Left lung (tissue), 10 donors: ENCODE results near the gene IQCN. TPM values are rescaled to one million over a fixed set of nuclear protein-coding genes. Genes with fewer than 3 reads are reported as not detected.

ENCODE experiments used
- ATAC-seq: fragments of 200-7000 bp; cut with Tn5 transposase; one replicate; pipeline ENCODE4 v1.9.1; 2020; ENCODE audit warnings: moderate library complexity
- DNase-seq, 4 donors: peaks; one replicate each; pipeline ENCODE4 v3.0.0-alpha.2; 2013 to 2020
- H3K27ac ChIP-seq, 2 donors: fragments of 200-600 bp; sonication (generic) in 1 of 2; one replicate each; pipeline versions ENCODE4 v1.5.0 to v1.8.0; 2020 to 2021
- H3K27me3 ChIP-seq, 2 donors: fragments of 200-600 bp; sonication (generic) in 1 of 2; one replicate each; pipeline versions ENCODE4 v1.5.0 to v1.8.0; 2020 to 2021
- H3K36me3 ChIP-seq, 2 donors: fragments of 200-600 bp; sonication (generic) in 1 of 2; one replicate each; pipeline versions ENCODE4 v1.5.0 to v1.8.0; 2020 to 2021
- H3K4me1 ChIP-seq, 2 donors: fragments of 200-600 bp; one replicate each; pipeline ENCODE4 v1.8.0; 2021
- H3K4me3 ChIP-seq, 2 donors: fragments of 200-600 bp; sonication (generic) in 1 of 2; one replicate each; pipeline versions ENCODE4 v1.5.0 to v1.8.0; 2020 to 2021; ENCODE audit warnings: mild to moderate bottlenecking in 1 of 2
- H3K9me3 ChIP-seq, 2 donors: fragments of 200-600 bp; sonication (generic) in 1 of 2; one replicate each; pipeline versions ENCODE4 v1.5.0 to v1.8.0; 2020 to 2021
- intact Hi-C, 2 donors: fragments of 100-400 bp; cut with DNase I; formaldehyde crosslinking; loops; one replicate each; pipeline versions ENCODE4 v1.11.2 to v1.14.2; 2022
- polyA plus RNA-seq, 6 donors: library from polyadenylated mRNA; unstranded; fragments of 120-200 nt; gene quantifications; one replicate each; pipeline ENCODE4 v1.2.1, GENCODE V29; 2013; ENCODE audit not compliant: insufficient read length in 6 of 6
- total RNA-seq, 2 donors: library from RNA; stranded (reverse); fragmentation: NEBNext Ultra II Directional; extraction: Animal tissue kit (Norgen Biotek cat#: 25700); gene quantifications; one replicate each; pipeline ENCODE4 v1.2.1, GENCODE V29; 2021
- TF ChIP-seq, protein P1 (sequence below), 2 donors: fragments of 200-600 bp; sonication (generic) in 1 of 2; IDR thresholded peaks; one replicate each; pipeline versions ENCODE4 v1.5.0 to v1.8.0; 2021; ENCODE audit warnings: antibody characterized with exemption in 2 of 2
- donor health status: DM: no; HTN: yes; CAD: no.
- donor health status: DM: no; HTN: no; CAD: no.

Gene IQCN
- total and polyA plus RNA-seq, 8 donors = 3.0 to 12.7 (median 6.8) TPM

DNA sequence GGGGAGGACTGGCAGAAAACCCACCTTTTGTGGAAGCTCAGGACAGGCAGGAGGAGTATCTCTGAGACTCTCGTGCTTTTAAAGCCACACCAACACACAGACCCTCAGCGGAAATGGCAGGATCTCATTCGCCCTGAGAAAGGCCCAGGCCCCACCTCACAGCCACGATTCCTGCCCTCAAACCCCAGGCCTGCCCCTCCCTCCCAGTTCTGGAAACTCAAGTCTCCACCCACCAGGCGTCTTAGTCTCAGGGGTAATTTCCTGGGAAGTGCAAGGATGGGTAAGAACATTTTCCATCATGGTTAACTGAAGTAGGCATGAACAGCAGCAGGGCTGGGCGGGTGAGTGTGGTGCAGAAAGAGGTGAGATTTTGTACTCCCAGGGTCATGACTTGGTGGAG, 40.1 kb downstream of the IQCN start:
- intact Hi-C loops = no loop called here
- H3K4me1 ChIP-seq = peaks cover 0 to 3% of the 10 kb centered on the region in 2 donors
- no peak overlapping the region for H3K4me3 ChIP-seq
- H3K27ac ChIP-seq = no peak overlapping the region
- H3K36me3 ChIP-seq = no peaks in the 10 kb centered on the region
- DNase-seq = no peak
- no peak for ATAC-seq
- H3K9me3 ChIP-seq = no peaks in the 10 kb centered on the region
- peaks cover 0 to 69% of the 10 kb centered on the region in 2 donors for H3K27me3 ChIP-seq
- TF ChIP-seq, protein P1, sequence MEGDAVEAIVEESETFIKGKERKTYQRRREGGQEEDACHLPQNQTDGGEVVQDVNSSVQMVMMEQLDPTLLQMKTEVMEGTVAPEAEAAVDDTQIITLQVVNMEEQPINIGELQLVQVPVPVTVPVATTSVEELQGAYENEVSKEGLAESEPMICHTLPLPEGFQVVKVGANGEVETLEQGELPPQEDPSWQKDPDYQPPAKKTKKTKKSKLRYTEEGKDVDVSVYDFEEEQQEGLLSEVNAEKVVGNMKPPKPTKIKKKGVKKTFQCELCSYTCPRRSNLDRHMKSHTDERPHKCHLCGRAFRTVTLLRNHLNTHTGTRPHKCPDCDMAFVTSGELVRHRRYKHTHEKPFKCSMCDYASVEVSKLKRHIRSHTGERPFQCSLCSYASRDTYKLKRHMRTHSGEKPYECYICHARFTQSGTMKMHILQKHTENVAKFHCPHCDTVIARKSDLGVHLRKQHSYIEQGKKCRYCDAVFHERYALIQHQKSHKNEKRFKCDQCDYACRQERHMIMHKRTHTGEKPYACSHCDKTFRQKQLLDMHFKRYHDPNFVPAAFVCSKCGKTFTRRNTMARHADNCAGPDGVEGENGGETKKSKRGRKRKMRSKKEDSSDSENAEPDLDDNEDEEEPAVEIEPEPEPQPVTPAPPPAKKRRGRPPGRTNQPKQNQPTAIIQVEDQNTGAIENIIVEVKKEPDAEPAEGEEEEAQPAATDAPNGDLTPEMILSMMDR (IDR thresholded peaks at IDR 0.05) = no peak

DNA sequence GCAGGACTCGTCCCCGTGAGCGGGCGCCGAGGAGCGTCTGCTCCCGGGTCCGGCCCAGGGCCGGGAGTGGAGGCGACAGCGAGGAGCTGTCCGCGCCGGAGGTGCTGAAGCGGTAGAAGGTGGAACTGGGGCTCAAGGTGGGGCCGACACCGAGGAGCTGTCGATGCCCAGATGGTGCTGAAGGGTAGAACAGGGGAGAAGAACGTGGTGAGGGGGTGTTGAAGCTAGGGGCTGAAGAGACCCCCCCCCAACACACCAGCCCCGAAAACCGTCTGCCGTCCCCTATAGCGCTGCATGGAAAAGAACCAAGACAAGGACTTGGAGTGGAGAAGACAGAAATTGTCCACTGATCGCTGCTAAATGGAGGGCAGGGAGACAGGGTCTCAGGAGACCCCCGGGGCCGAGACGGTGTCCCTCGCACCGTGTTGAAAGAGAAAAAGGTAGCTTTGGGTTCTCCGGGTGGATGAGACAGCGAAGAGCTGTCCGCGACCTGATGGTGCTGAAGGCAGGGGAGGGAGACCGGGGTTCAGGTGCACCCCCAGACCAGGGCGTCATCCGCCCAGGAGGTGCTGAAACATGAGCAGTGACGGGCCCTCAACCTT, 40.9 kb downstream of the IQCN start:
- Histone ChIP-seq H3K9me3 (no peaks in the 10 kb centered on the region), H3K27ac (no peak overlapping the region), H3K36me3 (no peaks in the 10 kb centered on the region), H3K27me3 (peaks cover 0 to 76% of the 10 kb centered on the region in 2 donors), H3K4me3 (no peak overlapping the region), H3K4me1 (peaks cover 0 to 3% of the 10 kb centered on the region in 2 donors)
- intact Hi-C loops = no loop called here
- ATAC-seq = peak; percentile 94
- TF ChIP-seq, protein P1 (IDR thresholded peaks at IDR 0.05) = no peak
- DNase-seq = peak in 1 of 4 donors; percentile 86

DNA sequence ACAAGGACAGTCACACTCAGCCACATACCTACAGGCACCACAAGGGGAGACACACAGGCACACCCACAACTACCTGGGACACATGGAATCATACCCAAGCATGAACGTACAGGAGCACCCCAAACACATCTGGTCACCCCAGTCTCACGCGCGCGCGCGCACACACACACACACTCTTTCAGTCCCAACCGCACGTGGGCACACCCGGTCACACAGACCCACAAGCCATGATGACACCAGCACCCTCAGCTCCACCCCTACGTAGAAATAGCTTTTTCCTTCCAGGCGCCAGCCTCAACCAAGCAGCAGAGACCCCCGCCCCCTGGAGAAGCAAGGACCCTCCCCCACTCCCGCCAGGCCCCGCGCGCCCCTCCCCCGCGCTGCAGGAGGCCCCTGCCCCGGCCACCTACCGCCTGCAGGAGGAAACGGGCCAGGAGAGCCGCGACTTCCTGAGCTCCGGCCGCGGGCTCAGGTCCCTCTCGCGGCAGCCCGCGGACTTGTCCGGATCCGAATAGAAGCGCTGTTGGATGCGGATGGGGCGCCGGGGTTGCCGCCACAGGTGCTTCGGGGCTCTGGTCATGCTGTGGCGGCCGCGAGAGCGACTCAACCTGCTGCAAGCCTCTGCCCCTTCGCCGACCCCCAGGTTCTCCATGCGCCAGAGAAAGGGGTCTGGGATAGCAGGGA, 41.6 kb downstream of the IQCN start:
- H3K4me3 ChIP-seq = no peak overlapping the region
- DNase-seq (no peak), ATAC-seq (peak; percentile 27)
- H3K27ac ChIP-seq = no peak overlapping the region
- peaks cover 0 to 3% of the 10 kb centered on the region in 2 donors for H3K4me1 ChIP-seq
- TF ChIP-seq, protein P1 (IDR thresholded peaks at IDR 0.05) = no peak
- H3K27me3 ChIP-seq = peaks cover 0 to 82% of the 10 kb centered on the region in 2 donors
- no peaks in the 10 kb centered on the region for H3K9me3 ChIP-seq
- intact Hi-C loops = no loop called here
- H3K36me3 ChIP-seq = no peaks in the 10 kb centered on the region

DNA sequence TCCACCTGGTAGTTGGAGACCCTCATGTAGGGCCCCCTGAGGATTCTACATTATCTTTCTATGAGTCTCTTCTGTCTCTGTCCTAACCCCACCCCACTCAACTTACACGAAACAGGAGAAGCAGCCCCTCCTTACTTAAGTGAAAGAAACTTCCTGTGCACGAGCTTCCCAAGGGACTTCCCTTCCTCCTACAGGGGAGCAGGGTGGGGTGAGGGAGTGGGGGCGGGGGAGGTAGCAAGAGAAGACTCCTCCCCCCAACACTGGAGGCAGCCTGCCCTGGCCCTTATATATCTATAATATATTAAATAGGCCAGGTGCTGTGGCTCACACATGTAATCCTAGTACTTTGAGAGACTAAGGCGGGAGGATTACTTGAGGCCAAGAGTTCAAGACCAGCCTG, 42.5 kb downstream of the IQCN start:
- no peak overlapping the region for H3K4me3 ChIP-seq
- DNase-seq (no peak), ATAC-seq (no peak)
- H3K36me3 ChIP-seq = no peaks in the 10 kb centered on the region
- H3K9me3 ChIP-seq = no peaks in the 10 kb centered on the region
- H3K4me1 ChIP-seq = peaks cover 0 to 3% of the 10 kb centered on the region in 2 donors
- TF ChIP-seq, protein P1 (IDR thresholded peaks at IDR 0.05) = no peak
- peaks cover 0 to 91% of the 10 kb centered on the region in 2 donors for H3K27me3 ChIP-seq
- no peak overlapping the region for H3K27ac ChIP-seq
- intact Hi-C loops = no loop called here

DNA sequence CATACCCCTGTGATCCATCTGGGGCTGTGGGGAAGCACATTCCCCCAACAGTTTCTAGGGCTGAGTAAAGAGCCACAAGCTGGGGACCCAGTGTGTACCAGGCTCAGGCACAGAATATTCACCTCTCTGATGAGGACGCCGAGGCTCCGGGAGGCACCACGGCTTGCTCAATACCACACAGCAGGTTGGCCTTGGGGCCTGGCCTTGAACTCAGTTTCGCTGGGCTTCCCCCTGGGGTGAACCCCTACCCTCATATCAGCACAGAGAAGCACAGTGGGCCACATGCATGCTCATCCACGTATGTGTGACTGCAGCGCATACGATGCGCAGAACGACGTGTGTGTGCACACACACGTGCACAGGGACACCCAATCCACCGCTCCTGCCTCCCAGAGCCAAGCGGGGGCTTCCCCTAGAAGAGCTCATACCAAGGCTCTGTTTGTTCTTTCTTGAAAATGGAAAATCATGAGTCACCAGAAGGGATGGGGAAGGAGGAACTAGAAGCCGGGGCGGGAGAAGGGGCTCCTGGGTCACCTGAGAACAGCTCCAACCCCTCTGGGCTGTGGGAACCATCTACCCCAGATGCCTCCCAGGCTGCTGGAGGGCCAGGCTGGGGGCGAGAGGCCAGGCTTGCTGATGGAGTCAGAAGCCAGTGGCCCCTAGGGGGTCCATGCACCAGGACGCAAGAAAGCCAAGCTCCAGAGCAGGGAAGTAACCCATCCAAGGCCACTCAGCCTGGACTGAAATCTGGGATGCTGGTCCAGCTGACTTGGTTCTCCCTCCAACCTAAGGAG, 43.1 kb downstream of the IQCN start:
- Histone ChIP-seq H3K27me3 (peaks cover 0 to 97% of the 10 kb centered on the region in 2 donors), H3K36me3 (no peaks in the 10 kb centered on the region), H3K9me3 (no peaks in the 10 kb centered on the region), H3K4me1 (peaks cover 1 to 3% of the 10 kb centered on the region in 2 donors), H3K4me3 (no peak overlapping the region), H3K27ac (no peak overlapping the region)
- DNase-seq (no peak), ATAC-seq (no peak)
- intact Hi-C loops = no loop called here
- TF ChIP-seq, protein P1 (IDR thresholded peaks at IDR 0.05) = no peak
